ENCODE data around the gene MYBPC1.

Gene MYBPC1

GRCh38 chr12:101634724-101635123, 40.0 kb downstream of the MYBPC1 start:
- TF ChIP-seq CTBP1 (IDR thresholded peaks at IDR 0.05; ENCODE audit: borderline replicate concordance): no peak
- no peak for TF ChIP-seq TARDBP (IDR thresholded peaks at IDR 0.05)
- TF ChIP-seq ARNT (IDR thresholded peaks at IDR 0.05): no peak
- no peak for TF ChIP-seq PKNOX1 (IDR thresholded peaks at IDR 0.05)
- no peak for TF ChIP-seq NFRKB (IDR thresholded peaks at IDR 0.05)
- no peak for TF ChIP-seq L3MBTL2 (conservative IDR thresholded peaks at IDR 0.05)
- no peak for TF ChIP-seq BHLHE40 (IDR thresholded peaks at IDR 0.05; ENCODE audit: borderline replicate concordance)
- TF ChIP-seq FOXK2 (IDR thresholded peaks at IDR 0.05): no peak
- TF ChIP-seq ELF4 (IDR thresholded peaks at IDR 0.05): no peak
- ChIA-PET CTCF (no interaction called here), POLR2A (no interaction called here)
- DNase-seq (ENCODE audit: extremely low spot score): no peak

GRCh38 chr12:101637936-101638335, 43.2 kb downstream of the MYBPC1 start:
- TF ChIP-seq SUZ12 (IDR thresholded peaks at IDR 0.05): no peak
- no peak for TF ChIP-seq SP1 (IDR thresholded peaks at IDR 0.05)
- TF ChIP-seq FOXM1 (IDR thresholded peaks at IDR 0.05; ENCODE audit: borderline replicate concordance): no peak
- TF ChIP-seq ELF4 (IDR thresholded peaks at IDR 0.05): no peak
- TF ChIP-seq TARDBP (IDR thresholded peaks at IDR 0.05): no peak
- no peak for TF ChIP-seq L3MBTL2 (conservative IDR thresholded peaks at IDR 0.05)
- no peak for TF ChIP-seq ZNF384 (IDR thresholded peaks at IDR 0.05)
- TF ChIP-seq HDGF (IDR thresholded peaks at IDR 0.05; ENCODE audit: borderline replicate concordance): no peak
- TF ChIP-seq ARNT (IDR thresholded peaks at IDR 0.05): no peak
- TF ChIP-seq LEF1 (IDR thresholded peaks at IDR 0.05; ENCODE audit: borderline replicate concordance): no peak
- no peak for TF ChIP-seq PKNOX1 (IDR thresholded peaks at IDR 0.05)
- no peak for TF ChIP-seq CTBP1 (IDR thresholded peaks at IDR 0.05; ENCODE audit: borderline replicate concordance)
- no peak for TF ChIP-seq FOXK2 (IDR thresholded peaks at IDR 0.05)
- POLR2A ChIA-PET: no interaction called here
- CTCF ChIA-PET: no interaction called here
- no peak for DNase-seq (ENCODE audit: extremely low spot score)

GRCh38 chr12:101642115-101643067, 47.6 kb downstream of the MYBPC1 start:
- DNase-seq (ENCODE audit: extremely low spot score): peak; percentile 30
- POLR2A ChIA-PET: no interaction called here
- TF ChIP-seq ZNF384 (IDR thresholded peaks at IDR 0.05) (no peak), ELF4 (IDR thresholded peaks at IDR 0.05) (no peak), L3MBTL2 (conservative IDR thresholded peaks at IDR 0.05) (peak; percentile 39; the same call in 1 of the 2 replicates)
- CTCF ChIA-PET: no interaction called here

GRCh38 chr12:101647711-101648110, 52.9 kb downstream of the MYBPC1 start:
- TF ChIP-seq LEF1 (IDR thresholded peaks at IDR 0.05; ENCODE audit: borderline replicate concordance) (no peak), L3MBTL2 (conservative IDR thresholded peaks at IDR 0.05) (no peak), FOXM1 (IDR thresholded peaks at IDR 0.05; ENCODE audit: borderline replicate concordance) (no peak), TARDBP (IDR thresholded peaks at IDR 0.05) (no peak), ARNT (IDR thresholded peaks at IDR 0.05) (no peak), SP1 (IDR thresholded peaks at IDR 0.05) (no peak), CTBP1 (IDR thresholded peaks at IDR 0.05; ENCODE audit: borderline replicate concordance) (no peak), SUZ12 (IDR thresholded peaks at IDR 0.05) (no peak), NFRKB (IDR thresholded peaks at IDR 0.05) (no peak), ELF4 (IDR thresholded peaks at IDR 0.05) (no peak), PKNOX1 (IDR thresholded peaks at IDR 0.05) (no peak)
- POLR2A ChIA-PET: no interaction called here
- CTCF ChIA-PET: no interaction called here
- DNase-seq (ENCODE audit: extremely low spot score): no peak

- DNase-seq (ENCODE audit: extremely low spot score): no peak
- CTCF ChIA-PET: no interaction called here
- TF ChIP-seq BHLHE40 (IDR thresholded peaks at IDR 0.05; ENCODE audit: borderline replicate concordance) (no peak), FOXM1 (IDR thresholded peaks at IDR 0.05; ENCODE audit: borderline replicate concordance) (no peak), FOXK2 (IDR thresholded peaks at IDR 0.05) (no peak), PKNOX1 (IDR thresholded peaks at IDR 0.05) (no peak), ZNF384 (IDR thresholded peaks at IDR 0.05) (no peak), ELF4 (IDR thresholded peaks at IDR 0.05) (no peak), HDGF (IDR thresholded peaks at IDR 0.05; ENCODE audit: borderline replicate concordance) (no peak), L3MBTL2 (conservative IDR thresholded peaks at IDR 0.05) (no peak), NFRKB (IDR thresholded peaks at IDR 0.05) (no peak), FOXA1 (IDR thresholded peaks at IDR 0.05) (no peak), SP1 (IDR thresholded peaks at IDR 0.05) (no peak), ARNT (IDR thresholded peaks at IDR 0.05) (no peak)
- POLR2A ChIA-PET: no interaction called here
Measured at GRCh38 chr12:101648195-101648594, 53.4 kb downstream of the MYBPC1 start.

Data from HEK293T (cell line).